Skeletal muscle satellite cell (primary cell): ENCODE results near the gene SCN9A.
"Not testable (repeated sequence)": the region's sequence is repeated elsewhere in the genome, so short reads cannot be mapped to it uniquely, and the experiment has no call there.

Source experiments
- H3K27me3 ChIP-seq: 2 replicates; pipeline ENCODE4 v1.7.0; 2013; ENCODE audit warnings: low read length; ENCODE audit not compliant: control insufficient read depth, insufficient read depth
- H3K36me3 ChIP-seq: 2 replicates; pipeline ENCODE4 v1.7.0; 2013; ENCODE audit warnings: mild to moderate bottlenecking, control low read depth, low read length; ENCODE audit not compliant: insufficient read depth
- H3K4me1 ChIP-seq: 2 replicates; pipeline ENCODE4 v1.7.0; 2013; ENCODE audit warnings: low read length; ENCODE audit not compliant: control insufficient read depth, insufficient read depth
- H3K4me2 ChIP-seq: 2 replicates; pipeline ENCODE4 v1.7.0; 2013; ENCODE audit warnings: mild to moderate bottlenecking, low read length
- H3K4me3 ChIP-seq: 2 replicates; pipeline ENCODE4 v1.7.0; 2013; ENCODE audit warnings: low read length
- H3K9ac ChIP-seq: 2 replicates; pipeline ENCODE4 v1.7.0; 2013; ENCODE audit warnings: mild to moderate bottlenecking, low read depth, low read length, moderate library complexity
- H3K9me3 ChIP-seq: replicated peaks from 2 replicates; pipeline ENCODE4 v1.7.0; 2013; ENCODE audit warnings: mild to moderate bottlenecking, control low read depth, low read length

The SCN9A gene

GRCh38 chr2:166234112-166234846 lies 141.5 kb downstream of the SCN9A start:
- Histone ChIP-seq H3K36me3 (no peaks in the 10 kb centered on the region), H3K9ac (peak overlapping the region; percentile 59), H3K27me3 (no peaks in the 10 kb centered on the region), H3K4me3 (no peak overlapping the region), H3K4me1 (peaks cover 56% of the 10 kb centered on the region), H3K9me3 (no peaks in the 10 kb centered on the region), H3K4me2 (peak overlapping the region; percentile 37)

- Histone ChIP-seq H3K27me3 (no peaks in the 10 kb centered on the region), H3K9me3 (no peaks in the 10 kb centered on the region), H3K4me1 (peaks cover 46% of the 10 kb centered on the region), H3K36me3 (no peaks in the 10 kb centered on the region), H3K4me2 (no peak overlapping the region), H3K9ac (no peak overlapping the region), H3K4me3 (no peak overlapping the region)
These were observed 142.5 kb downstream of the SCN9A start for GRCh38 chr2:166233244-166233643.

GRCh38 chr2:166230724-166231070 lies 145.0 kb downstream of the SCN9A start:
- no peaks in the 10 kb centered on the region for H3K27me3 ChIP-seq
- no peak overlapping the region for H3K9ac ChIP-seq
- H3K36me3 ChIP-seq: no peaks in the 10 kb centered on the region
- H3K9me3 ChIP-seq: no peaks in the 10 kb centered on the region
- H3K4me1 ChIP-seq: peaks cover 38% of the 10 kb centered on the region
- peak overlapping the region; percentile 35 for H3K4me2 ChIP-seq
- no peak overlapping the region for H3K4me3 ChIP-seq

GRCh38 chr2:166230024-166230723 lies 145.6 kb downstream of the SCN9A start:
- Histone ChIP-seq H3K27me3 (no peaks in the 10 kb centered on the region), H3K4me1 (peaks cover 38% of the 10 kb centered on the region), H3K36me3 (no peaks in the 10 kb centered on the region)

GRCh38 chr2:166229678-166230023 lies 146.1 kb downstream of the SCN9A start:
- Histone ChIP-seq H3K9me3 (no peaks in the 10 kb centered on the region), H3K27me3 (no peaks in the 10 kb centered on the region), H3K9ac (peak overlapping the region; percentile 67), H3K36me3 (no peaks in the 10 kb centered on the region), H3K4me2 (peak overlapping the region; percentile 42), H3K4me1 (peaks cover 34% of the 10 kb centered on the region), H3K4me3 (no peak overlapping the region)

More at GRCh38 chr2:166230024-166230723, 145.6 kb downstream of the SCN9A start:
- Histone ChIP-seq H3K9ac (peak overlapping the region; percentile 67), H3K4me3 (peak overlapping the region; percentile 26), H3K4me2 (peak overlapping the region; percentile 42), H3K9me3 (no peaks in the 10 kb centered on the region)

GRCh38 chr2:166224197-166224596 lies 151.5 kb downstream of the SCN9A start:
- H3K4me3 ChIP-seq: no peak overlapping the region
- no peak overlapping the region for H3K9ac ChIP-seq
- no peaks in the 10 kb centered on the region for H3K4me1 ChIP-seq
- no peaks in the 10 kb centered on the region for H3K36me3 ChIP-seq
- H3K4me2 ChIP-seq: no peak overlapping the region
- H3K27me3 ChIP-seq: no peaks in the 10 kb centered on the region
- H3K9me3 ChIP-seq: no peaks in the 10 kb centered on the region

- Histone ChIP-seq H3K36me3 (no peaks in the 10 kb centered on the region), H3K27me3 (no peaks in the 10 kb centered on the region), H3K4me1 (no peaks in the 10 kb centered on the region), H3K4me2 (no peak overlapping the region), H3K4me3 (no peak overlapping the region), H3K9ac (no peak overlapping the region), H3K9me3 (no peaks in the 10 kb centered on the region)
These were observed 152.4 kb downstream of the SCN9A start for GRCh38 chr2:166223298-166223697.

GRCh38 chr2:166211079-166211478 lies 164.7 kb downstream of the SCN9A start:
- H3K27me3 ChIP-seq: no peaks in the 10 kb centered on the region
- no peak overlapping the region for H3K4me3 ChIP-seq
- no peaks in the 10 kb centered on the region for H3K4me1 ChIP-seq
- H3K9ac ChIP-seq: no peak overlapping the region
- peaks cover 6% of the 10 kb centered on the region for H3K36me3 ChIP-seq
- H3K9me3 ChIP-seq: no peaks in the 10 kb centered on the region
- no peak overlapping the region for H3K4me2 ChIP-seq

- H3K9me3 ChIP-seq, H3K36me3 ChIP-seq, H3K4me1 ChIP-seq, H3K27me3 ChIP-seq, H3K9ac ChIP-seq, H3K4me3 ChIP-seq, H3K4me2 ChIP-seq: not testable (repeated sequence)
These were observed 165.8 kb downstream of the SCN9A start for GRCh38 chr2:166209944-166210343.

GRCh38 chr2:166209367-166209766 lies 166.4 kb downstream of the SCN9A start:
- H3K9ac ChIP-seq: not testable (repeated sequence)

GRCh38 chr2:166206153-166206552 lies 169.6 kb downstream of the SCN9A start:
- peaks cover 13% of the 10 kb centered on the region for H3K36me3 ChIP-seq
- H3K4me2 ChIP-seq, H3K27me3 ChIP-seq, H3K9me3 ChIP-seq, H3K4me3 ChIP-seq, H3K9ac ChIP-seq, H3K4me1 ChIP-seq: not testable (repeated sequence)

More at GRCh38 chr2:166209367-166209766, 166.4 kb downstream of the SCN9A start:
- H3K4me1 ChIP-seq, H3K36me3 ChIP-seq, H3K27me3 ChIP-seq, H3K9me3 ChIP-seq, H3K4me3 ChIP-seq, H3K4me2 ChIP-seq: not testable (repeated sequence)

- H3K9me3 ChIP-seq: no peaks in the 10 kb centered on the region
- no peak overlapping the region for H3K9ac ChIP-seq
- no peaks in the 10 kb centered on the region for H3K4me1 ChIP-seq
- H3K4me2 ChIP-seq: no peak overlapping the region
- no peak overlapping the region for H3K4me3 ChIP-seq
- H3K27me3 ChIP-seq: no peaks in the 10 kb centered on the region
- peaks cover 16% of the 10 kb centered on the region for H3K36me3 ChIP-seq
These were observed 173.0 kb downstream of the SCN9A start for GRCh38 chr2:166202778-166203177.
